Skeletal muscle cell (primary cell): ENCODE measurements around the gene SLC46A2.
A peak's percentile ranks its signal among the peaks of the same experiment; 100 is the strongest.

Experiments used
- DNase-seq: peaks from one replicate; pipeline ENCODE4 v3.0.0-alpha.2; 2010; ENCODE audit warnings: low read depth
- H3K4me3 ChIP-seq: 2 replicates; pipeline ENCODE4 v1.5.1; 2011; ENCODE audit warnings: low read depth, mild to moderate bottlenecking, control low read depth, low read length, moderate library complexity

The SLC46A2 gene

GRCh38 chr9:112890106-112891081 lies at the start of gene SLC46A2:
Gene SLC46A2 (minus strand): TSS chr9:112890876. CDS start chr9:112890681, 195 bp downstream.
- DNase-seq = no peak
- H3K4me3 ChIP-seq = peak within 1 kb of the TSS; percentile 42

- no peak overlapping the region for H3K4me3 ChIP-seq
These were observed 48.7 kb upstream of the SLC46A2 start for GRCh38 chr9:112939418-112939817.

GRCh38 chr9:112933696-112934095 lies 43.0 kb upstream of the SLC46A2 start:
- no peak for DNase-seq
- H3K4me3 ChIP-seq = no peak overlapping the region

More at GRCh38 chr9:112939418-112939817, 48.7 kb upstream of the SLC46A2 start:
- DNase-seq = no peak

- no peak for DNase-seq
- H3K4me3 ChIP-seq = no peak overlapping the region
These were observed 34.5 kb upstream of the SLC46A2 start for GRCh38 chr9:112925058-112925641.

GRCh38 chr9:112921549-112921948 lies 30.9 kb upstream of the SLC46A2 start:
- no peak overlapping the region for H3K4me3 ChIP-seq
- peak; percentile 24 for DNase-seq

GRCh38 chr9:112917987-112918362 lies 27.3 kb upstream of the SLC46A2 start:
- no peak overlapping the region for H3K4me3 ChIP-seq
- no peak for DNase-seq

GRCh38 chr9:112917047-112917986 lies 26.6 kb upstream of the SLC46A2 start:
- no peak overlapping the region for H3K4me3 ChIP-seq
- no peak for DNase-seq

GRCh38 chr9:112914524-112914923 lies 23.8 kb upstream of the SLC46A2 start:
- H3K4me3 ChIP-seq = no peak overlapping the region
- DNase-seq = no peak

- no peak overlapping the region for H3K4me3 ChIP-seq
- DNase-seq = no peak
These were observed 22.6 kb upstream of the SLC46A2 start for GRCh38 chr9:112913326-112913725.

GRCh38 chr9:112912636-112913035 lies 22.0 kb upstream of the SLC46A2 start:
- no peak for DNase-seq

GRCh38 chr9:112911736-112912135 lies 21.1 kb upstream of the SLC46A2 start:
- no peak for DNase-seq

More at GRCh38 chr9:112912636-112913035, 22.0 kb upstream of the SLC46A2 start:
- H3K4me3 ChIP-seq = no peak overlapping the region

GRCh38 chr9:112905084-112905483 lies 14.4 kb upstream of the SLC46A2 start:
- DNase-seq = no peak

More at GRCh38 chr9:112911736-112912135, 21.1 kb upstream of the SLC46A2 start:
- no peak overlapping the region for H3K4me3 ChIP-seq

GRCh38 chr9:112900901-112901300 lies 10.2 kb upstream of the SLC46A2 start:
- H3K4me3 ChIP-seq = no peak overlapping the region
- no peak for DNase-seq

More at GRCh38 chr9:112905084-112905483, 14.4 kb upstream of the SLC46A2 start:
- H3K4me3 ChIP-seq = no peak overlapping the region

- no peak overlapping the region for H3K4me3 ChIP-seq
- DNase-seq = no peak
These were observed 9.8 kb upstream of the SLC46A2 start for GRCh38 chr9:112900488-112900887.

GRCh38 chr9:112898872-112899311 lies 8.2 kb upstream of the SLC46A2 start:
- no peak overlapping the region for H3K4me3 ChIP-seq
- no peak for DNase-seq

- DNase-seq = no peak
- no peak overlapping the region for H3K4me3 ChIP-seq
These were observed 5.5 kb upstream of the SLC46A2 start for GRCh38 chr9:112896131-112896530.

- DNase-seq = peak; percentile 10
- H3K4me3 ChIP-seq = no peak overlapping the region
These were observed 4.0 kb upstream of the SLC46A2 start for GRCh38 chr9:112894699-112895098.

GRCh38 chr9:112894041-112894440 lies 3.4 kb upstream of the SLC46A2 start:
- no peak overlapping the region for H3K4me3 ChIP-seq
- DNase-seq = peak; percentile 12

- no peak overlapping the region for H3K4me3 ChIP-seq
- no peak for DNase-seq
These were observed 2.3 kb upstream of the SLC46A2 start for GRCh38 chr9:112892981-112893380.
